HEK293 (cell line): Measurements from ENCODE around the gene GLI1.
A peak's percentile ranks its signal among the peaks of the same experiment; 100 is the strongest.

ENCODE experiments used
- CTCF ChIA-PET: fragments of 350-600 bp; formaldehyde crosslinking; extraction: SDS; loops from one replicate; lab custom pipeline; 2021; ENCODE audit warnings: antibody characterized with exemption; lab: Yijun Ruan, JAX
- POLR2A ChIA-PET: fragments of 300-600 bp; formaldehyde crosslinking; extraction: SDS; loops from one replicate; lab custom pipeline; 2020; ENCODE audit warnings: antibody characterized with exemption, inconsistent platforms; lab: Yijun Ruan, JAX
- H3K27ac ChIP-seq: fragments of 200-500 bp; sonication (Bioruptor generic); 2 replicates; pipeline ENCODE4 v1.5.1; 2014; ENCODE audit warnings: low read depth, low read length, control low read depth, inconsistent platforms; ENCODE audit errors: extremely low read depth
- H3K36me3 ChIP-seq, 2 experiments: fragments of 200-500 bp in 1 of 2; sonication (Bioruptor generic) in 1 of 2; 1 replicate in 1 of 2; 2 replicates in 1 of 2; pipeline ENCODE4 v1.5.1; 2014 to 2017; ENCODE audit warnings: inconsistent platforms in 2 of 2, low read length in 2 of 2; ENCODE audit not compliant: control insufficient read depth in 2 of 2, insufficient read depth in 1 of 2
- H3K4me1 ChIP-seq: fragments of 200-500 bp; sonication (Bioruptor generic); 2 replicates; pipeline ENCODE4 v1.5.1; 2014; ENCODE audit warnings: mild to moderate bottlenecking, low read length, inconsistent platforms; ENCODE audit not compliant: control insufficient read depth, insufficient read depth
- H3K4me3 ChIP-seq: 2 replicates; pipeline ENCODE4 v1.5.1; 2011; ENCODE audit warnings: low read depth, mild to moderate bottlenecking, control low read depth, low read length, moderate library complexity
- H3K9me3 ChIP-seq: fragments of 200-500 bp; sonication (Bioruptor generic); 2 replicates; pipeline ENCODE4 v1.5.1; 2014; ENCODE audit warnings: low read depth, low read length, inconsistent platforms; ENCODE audit not compliant: control insufficient read depth, insufficient read depth
- BCL11A ChIP-seq: fragments of 450-650 bp; formaldehyde crosslinking; IDR thresholded peaks from 2 replicates; pipeline ENCODE4 v1.5.1; 2016; ENCODE audit warnings: low read depth, missing biosample characterization, missing genetic modification characterization
- CTCF ChIP-seq: fragments of 450-650 bp; formaldehyde crosslinking; IDR thresholded peaks from 2 replicates; pipeline ENCODE4 v1.5.1; 2016; ENCODE audit warnings: missing biosample characterization, missing genetic modification characterization
- GLIS1 ChIP-seq: fragments of 450-650 bp; formaldehyde crosslinking; IDR thresholded peaks from 2 replicates; pipeline ENCODE4 v1.5.1; 2016; ENCODE audit warnings: missing biosample characterization, missing genetic modification characterization
- KLF1 ChIP-seq: fragments of 450-650 bp; formaldehyde crosslinking; IDR thresholded peaks from 2 replicates; pipeline ENCODE4 v1.5.1; 2016; ENCODE audit warnings: missing biosample characterization, missing genetic modification characterization
- KLF17 ChIP-seq: fragments of 450-650 bp; formaldehyde crosslinking; IDR thresholded peaks from 2 replicates; pipeline ENCODE4 v1.5.1; 2016; ENCODE audit warnings: missing biosample characterization, missing genetic modification characterization
- OSR2 ChIP-seq: fragments of 450-650 bp; formaldehyde crosslinking; IDR thresholded peaks from 2 replicates; pipeline ENCODE4 v1.5.1; 2016; ENCODE audit warnings: missing biosample characterization, missing genetic modification characterization
- PRDM1 ChIP-seq: fragments of 450-650 bp; formaldehyde crosslinking; IDR thresholded peaks from 2 replicates; pipeline ENCODE4; 2016; ENCODE audit warnings: missing biosample characterization, missing genetic modification characterization
- SETDB1 ChIP-seq: IDR thresholded peaks from one replicate; pipeline ENCODE4 v1.6.1; 2017; ENCODE audit warnings: mild to moderate bottlenecking, low read length, moderate library complexity, mixed read lengths; ENCODE audit not compliant: insufficient read length
- ZIC2 ChIP-seq: fragments of 450-650 bp; formaldehyde crosslinking; IDR thresholded peaks from 2 replicates; pipeline ENCODE4 v1.5.1; 2016; ENCODE audit warnings: missing biosample characterization, missing genetic modification characterization
- ZNF138 ChIP-seq: fragments of 450-650 bp; formaldehyde crosslinking; IDR thresholded peaks from 2 replicates; pipeline ENCODE4 v1.5.1; 2016; ENCODE audit warnings: missing biosample characterization, missing genetic modification characterization, borderline replicate concordance
- ZNF169 ChIP-seq: fragments of 450-650 bp; formaldehyde crosslinking; IDR thresholded peaks from 2 replicates; pipeline ENCODE4 v1.5.1; 2016; ENCODE audit warnings: missing biosample characterization, missing genetic modification characterization
- ZNF214 ChIP-seq: fragments of 450-650 bp; formaldehyde crosslinking; IDR thresholded peaks from 2 replicates; pipeline ENCODE4 v1.5.1; 2017; ENCODE audit warnings: missing biosample characterization, mild to moderate bottlenecking, missing genetic modification characterization, borderline replicate concordance
- ZNF223 ChIP-seq: fragments of 450-650 bp; formaldehyde crosslinking; IDR thresholded peaks from 2 replicates; pipeline ENCODE4 v1.5.1; 2016; ENCODE audit warnings: missing biosample characterization, missing genetic modification characterization
- ZNF248 ChIP-seq: fragments of 450-650 bp; formaldehyde crosslinking; IDR thresholded peaks from 2 replicates; pipeline ENCODE4 v1.5.1; 2017; ENCODE audit warnings: missing biosample characterization, missing genetic modification characterization
- ZNF266 ChIP-seq: fragments of 450-650 bp; formaldehyde crosslinking; IDR thresholded peaks from 2 replicates; pipeline ENCODE4 v1.5.1; 2016; ENCODE audit warnings: missing biosample characterization, missing genetic modification characterization, low read depth
- ZNF280C ChIP-seq: fragments of 450-650 bp; formaldehyde crosslinking; IDR thresholded peaks from 2 replicates; pipeline ENCODE4 v1.5.1; 2016; ENCODE audit warnings: missing biosample characterization, missing genetic modification characterization
- ZNF354C ChIP-seq: fragments of 450-650 bp; formaldehyde crosslinking; IDR thresholded peaks from 2 replicates; pipeline ENCODE4 v1.5.1; 2016; ENCODE audit warnings: missing biosample characterization, missing genetic modification characterization, low read depth, borderline replicate concordance
- ZNF366 ChIP-seq: fragments of 450-650 bp; formaldehyde crosslinking; conservative IDR thresholded peaks from 2 replicates; pipeline ENCODE4 v1.5.1; 2016; ENCODE audit warnings: missing biosample characterization, missing genetic modification characterization
- ZNF404 ChIP-seq: fragments of 450-650 bp; formaldehyde crosslinking; IDR thresholded peaks from 2 replicates; pipeline ENCODE4 v1.5.1; 2017; ENCODE audit warnings: missing biosample characterization, missing genetic modification characterization
- ZNF423 ChIP-seq: fragments of 450-650 bp; formaldehyde crosslinking; IDR thresholded peaks from 2 replicates; pipeline ENCODE4 v1.5.1; 2016; ENCODE audit warnings: missing biosample characterization, missing genetic modification characterization
- ZNF510 ChIP-seq: fragments of 450-650 bp; formaldehyde crosslinking; IDR thresholded peaks from 2 replicates; pipeline ENCODE4 v1.5.1; 2018; ENCODE audit warnings: mild to moderate bottlenecking, missing genetic modification characterization, missing biosample characterization; ENCODE audit not compliant: insufficient replicate concordance
- ZNF529 ChIP-seq: fragments of 450-650 bp; formaldehyde crosslinking; IDR thresholded peaks from 2 replicates; pipeline ENCODE4 v1.5.1; 2017; ENCODE audit warnings: missing genetic modification characterization, missing biosample characterization; ENCODE audit not compliant: insufficient replicate concordance
- ZNF549 ChIP-seq: fragments of 450-650 bp; IDR thresholded peaks from 2 replicates; pipeline ENCODE4 v1.5.1; 2018; ENCODE audit warnings: missing biosample characterization, missing genetic modification characterization, mild to moderate bottlenecking, inconsistent platforms, moderate library complexity
- ZNF600 ChIP-seq: fragments of 450-650 bp; formaldehyde crosslinking; IDR thresholded peaks from 2 replicates; pipeline ENCODE4 v1.5.1; 2016; ENCODE audit warnings: missing biosample characterization, missing genetic modification characterization
- ZNF610 ChIP-seq: fragments of 450-650 bp; formaldehyde crosslinking; IDR thresholded peaks from 2 replicates; pipeline ENCODE4 v1.5.1; 2016; ENCODE audit warnings: missing biosample characterization, missing genetic modification characterization, borderline replicate concordance
- ZNF776 ChIP-seq: fragments of 450-650 bp; formaldehyde crosslinking; IDR thresholded peaks from 2 replicates; pipeline ENCODE4 v1.5.0; 2017; ENCODE audit warnings: missing biosample characterization, missing genetic modification characterization, borderline replicate concordance
- ZNF777 ChIP-seq: fragments of 450-650 bp; formaldehyde crosslinking; IDR thresholded peaks from 2 replicates; pipeline ENCODE4 v1.5.1; 2017; ENCODE audit warnings: missing biosample characterization, missing genetic modification characterization, borderline replicate concordance
- ZNF785 ChIP-seq: fragments of 450-650 bp; formaldehyde crosslinking; IDR thresholded peaks from 2 replicates; pipeline ENCODE4 v1.5.1; 2016; ENCODE audit warnings: missing biosample characterization, missing genetic modification characterization
- ZNF830 ChIP-seq: fragments of 450-650 bp; IDR thresholded peaks from 2 replicates; pipeline ENCODE4 v1.5.0; 2018; ENCODE audit warnings: missing biosample characterization, missing genetic modification characterization, low read depth, mild to moderate bottlenecking, moderate library complexity
- ZXDB ChIP-seq: fragments of 450-650 bp; formaldehyde crosslinking; IDR thresholded peaks from 2 replicates; pipeline ENCODE4 v1.5.1; 2016; ENCODE audit warnings: missing biosample characterization, missing genetic modification characterization

GLI1 gene

GRCh38 chr12:57458665-57459054, 925 bp upstream of the GLI1 start (continued):
- no peak for TF ChIP-seq ZNF280C (tag by site-specific recombination)

- ChIA-PET CTCF (interaction anchor here (0.6 to 3.9 kb wide), 53 partner anchors 9 to 712 kb away, joined by 3 to 25 read pairs (median 4); partner anchors contain the start of genes DDIT3, INHBC, MARS1 and TSPAN31), POLR2A (interaction anchor here (0.5 to 4.0 kb wide), 7 partner anchors 27 to 784 kb away, joined by 3 to 13 read pairs (median 4); partner anchors contain the start of genes CDK4, DDIT3 and SHMT2)
- Histone ChIP-seq H3K4me3 (peak overlapping the region; percentile 57), H3K36me3 (no peaks in the 10 kb centered on the region), H3K4me1 (peaks cover 12% of the 10 kb centered on the region), H3K27ac (peak overlapping the region; percentile 47; the same call in 1 of the 2 replicates), H3K9me3 (no peaks in the 10 kb centered on the region)
- TF ChIP-seq SETDB1: no peak
- TF ChIP-seq ZNF223 (tag by site-specific recombination): no peak
- TF ChIP-seq ZNF214: no peak
- TF ChIP-seq ZNF423: no peak
- TF ChIP-seq ZNF366: no peak; the same call in none of the 2 replicates
- peak; percentile 43; the same call in 1 of the 2 replicates for TF ChIP-seq ZNF777 (tag by site-specific recombination)
- TF ChIP-seq ZNF138 (tag by site-specific recombination): no peak
- TF ChIP-seq KLF17 (tag by site-specific recombination): no peak; the same call in none of the 2 replicates
- TF ChIP-seq ZNF776 (tag by site-specific recombination): no peak
- TF ChIP-seq ZXDB: peak; percentile 47; the same call in 1 of the 2 replicates
- no peak for TF ChIP-seq ZNF510 (tag by site-specific recombination)
- TF ChIP-seq ZNF549: no peak
- TF ChIP-seq BCL11A: 0 out of 2 replicates have a peak, but pooled peaks have one; percentile 59
- TF ChIP-seq KLF1 (tag by site-specific recombination): peak; percentile 55
- TF ChIP-seq OSR2 (tag by site-specific recombination): 0 out of 2 replicates have a peak, but pooled peaks have one; percentile 28
- no peak for TF ChIP-seq GLIS1 (tag by site-specific recombination)
- no peak for TF ChIP-seq ZNF266 (tag by site-specific recombination)
- TF ChIP-seq ZNF529 (tag by site-specific recombination): no peak
- TF ChIP-seq ZNF610 (tag by site-specific recombination): no peak
- peak; percentile 95 for TF ChIP-seq CTCF (tag by site-specific recombination)
- peak; percentile 77 for TF ChIP-seq ZNF600 (tag by site-specific recombination)
- no peak for TF ChIP-seq ZNF169 (tag by site-specific recombination)
- TF ChIP-seq ZIC2 (tag by site-specific recombination): no peak; the same call in 1 of the 2 replicates
- no peak for TF ChIP-seq PRDM1 (tag by site-specific recombination)
- TF ChIP-seq ZNF830 (tag by site-specific recombination): no peak
- 0 out of 2 replicates have a peak, but pooled peaks have one; percentile 16 for TF ChIP-seq ZNF404 (tag by site-specific recombination)
- no peak for TF ChIP-seq ZNF354C
- no peak for TF ChIP-seq ZNF785
- TF ChIP-seq ZNF248 (tag by site-specific recombination): no peak
Measured at GRCh38 chr12:57459055-57459749, 383 bp upstream of the GLI1 start.
